ENCODE measurements around the gene CDK5RAP1. TPM values are rescaled to one million over a fixed set of nuclear protein-coding genes. Genes with fewer than 3 reads are reported as not detected.
"Not testable (repeated sequence)": the region's sequence is repeated elsewhere in the genome, so short reads cannot be mapped to it uniquely, and the experiment has no call there.

CDK5RAP1 gene
- total and polyA plus RNA-seq, 2 experiments from 2014 or later: 18.3 to 24.9 TPM

DNA sequence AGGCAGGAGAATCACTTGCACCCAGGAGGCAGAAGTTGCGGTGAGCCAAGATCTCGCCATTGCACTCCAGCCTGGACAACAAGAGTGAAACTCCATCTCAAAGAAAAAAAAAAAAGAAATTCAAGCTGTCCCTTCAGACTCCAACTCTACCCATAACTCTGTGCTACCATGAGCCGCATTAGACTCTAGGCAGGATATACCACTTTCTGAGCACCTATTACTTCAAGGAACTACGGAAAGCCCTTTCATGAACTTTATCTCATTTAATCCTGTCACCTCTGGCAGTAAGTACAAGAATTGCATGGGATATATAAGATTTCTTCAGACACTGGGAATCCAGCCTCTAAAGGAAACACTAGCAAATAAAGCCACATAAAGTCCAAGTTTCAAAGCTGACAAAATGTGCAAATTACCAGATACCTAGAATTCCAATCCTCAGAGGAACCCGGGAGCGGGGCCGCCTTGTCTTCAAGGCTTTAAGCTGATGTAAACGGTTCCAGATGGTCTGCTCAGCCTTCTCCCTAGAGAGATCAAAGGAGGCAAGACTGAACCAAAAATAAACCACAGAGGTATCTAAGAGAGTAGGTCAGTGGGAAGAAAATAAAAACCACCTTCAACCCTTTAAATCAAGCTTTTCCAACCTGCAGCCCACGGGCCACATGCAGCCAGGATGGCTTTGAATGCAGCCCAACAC is 9.4 kb downstream of the CDK5RAP1 start:
- Histone ChIP-seq H4K20me1 (ENCODE audit: insufficient read depth) (no peaks in the 10 kb centered on the region), H3K27me3 (replicated peaks; ENCODE audit: insufficient read depth) (no peaks in the 10 kb centered on the region), H3K4me3 (0 out of 2 replicates have a peak overlapping the region, but pooled peaks have one; percentile 15), H3K27ac (peak overlapping the region; percentile 43), H3K9ac (no peak overlapping the region), H3K9me3 (ENCODE audit: low read depth) (no peaks in the 10 kb centered on the region), H3K9me2 (ENCODE audit: insufficient read depth) (no peaks in the 10 kb centered on the region), H2AFZ (no peak overlapping the region), H3K4me2 (ENCODE audit: unreplicated experiment) (peak overlapping the region; percentile 50), H3K4me1 (ENCODE audit: insufficient read depth) (peaks cover 14% of the 10 kb centered on the region), H3K79me2 (ENCODE audit: insufficient read depth) (peaks cover 17% of the 10 kb centered on the region), H3F3A (ENCODE audit: insufficient read depth) (peaks cover 20% of the 10 kb centered on the region), H3K36me3 (ENCODE audit: low read depth) (0 out of 2 replicates have a peak, but pooled peaks cover 13% of the 10 kb centered on the region)
- TF ChIP-seq EZH2 (IDR thresholded peaks at IDR 0.05; ENCODE audit: insufficient read depth, poor library complexity, severe bottlenecking): no peak
- TF ChIP-seq EZH2phosphoT487 (IDR thresholded peaks at IDR 0.05; ENCODE audit: insufficient read depth, low read depth): no peak
- in situ Hi-C loops (cut with MboI): no loop called here
- 40 to 41% methylated on average over 9 of the region's 9 CpGs for WGBS, 2 experiments (ENCODE audit: low coverage in 1 of 2, low lambda C conversion rate in 2 of 2, missing lambda C conversion rate in 2 of 2)
- DNase-seq: peak; percentile 89

DNA sequence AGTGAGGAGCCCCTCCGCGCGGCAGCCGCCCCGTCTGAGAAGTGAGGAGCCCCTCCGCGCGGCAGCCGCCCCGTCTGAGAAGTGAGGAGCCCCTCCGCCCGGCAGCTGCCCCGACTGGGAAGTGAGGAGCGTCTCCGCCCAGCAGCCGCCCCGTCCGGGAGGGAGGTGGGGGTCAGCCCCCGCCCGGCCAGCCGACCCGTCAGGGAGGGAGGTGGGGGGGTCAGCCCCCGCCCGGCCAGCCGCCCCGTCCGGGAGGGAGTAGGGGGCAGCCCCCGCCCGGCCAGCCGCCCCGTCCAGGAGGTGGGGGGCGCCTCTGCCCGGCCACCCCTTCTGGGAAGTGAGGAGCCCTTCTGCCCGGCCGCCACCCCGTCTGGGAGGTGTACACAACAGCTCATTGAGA is 12.0 kb downstream of the CDK5RAP1 start:
- 0 out of 2 replicates have a peak, but pooled peaks cover 13% of the 10 kb centered on the region for H3K36me3 ChIP-seq (ENCODE audit: low read depth)
- in situ Hi-C loops (cut with MboI): not testable (repeated sequence)
- WGBS, 2 experiments (ENCODE audit: low coverage in 1 of 2, low lambda C conversion rate in 2 of 2, missing lambda C conversion rate in 2 of 2): 97 to 98% methylated on average over 7 to 36 of the region's 36 CpGs

GRCh38 chr20:33388268-33388667 is 13.1 kb downstream of the CDK5RAP1 start:
- no peaks in the 10 kb centered on the region for H3K9me2 ChIP-seq (ENCODE audit: insufficient read depth)
- H3K27ac ChIP-seq: no peak overlapping the region
- H3F3A ChIP-seq (ENCODE audit: insufficient read depth): peaks cover 19% of the 10 kb centered on the region
- H3K4me1 ChIP-seq (ENCODE audit: insufficient read depth): peaks cover 14% of the 10 kb centered on the region
- no peaks in the 10 kb centered on the region for H3K79me2 ChIP-seq (ENCODE audit: insufficient read depth)
- TF ChIP-seq EZH2 (IDR thresholded peaks at IDR 0.05; ENCODE audit: insufficient read depth, poor library complexity, severe bottlenecking): no peak
- no peak for TF ChIP-seq EZH2phosphoT487 (IDR thresholded peaks at IDR 0.05; ENCODE audit: insufficient read depth, low read depth)
- no peak overlapping the region for H2AFZ ChIP-seq
- H3K36me3 ChIP-seq (ENCODE audit: low read depth): peaks cover 17% of the 10 kb centered on the region; the same call in 1 of the 2 replicates
- no peak for DNase-seq
- no peak overlapping the region for H3K4me3 ChIP-seq
- in situ Hi-C loops (cut with MboI): no loop called here
- no peaks in the 10 kb centered on the region for H4K20me1 ChIP-seq (ENCODE audit: insufficient read depth)
- WGBS, 2 experiments (ENCODE audit: low coverage in 1 of 2, low lambda C conversion rate in 2 of 2, missing lambda C conversion rate in 2 of 2): 87 to 97% methylated on average over 3 of the region's 3 CpGs
- no peaks in the 10 kb centered on the region for H3K9me3 ChIP-seq (ENCODE audit: low read depth)
- H3K4me2 ChIP-seq (ENCODE audit: unreplicated experiment): no peak overlapping the region
- H3K27me3 ChIP-seq (replicated peaks; ENCODE audit: insufficient read depth): no peaks in the 10 kb centered on the region
- H3K9ac ChIP-seq: no peak overlapping the region

More for the DNA sequence above, 12.0 kb downstream of the CDK5RAP1 start:
- Histone ChIP-seq H3F3A (ENCODE audit: insufficient read depth) (peaks cover 20% of the 10 kb centered on the region), H3K4me1 (ENCODE audit: insufficient read depth) (peaks cover 14% of the 10 kb centered on the region)
- H4K20me1 ChIP-seq (ENCODE audit: insufficient read depth); H3K4me3 ChIP-seq; H3K27ac ChIP-seq; H3K9ac ChIP-seq; H3K79me2 ChIP-seq (ENCODE audit: insufficient read depth); H3K9me2 ChIP-seq (ENCODE audit: insufficient read depth); DNase-seq; H3K27me3 ChIP-seq (replicated peaks; ENCODE audit: insufficient read depth); H3K9me3 ChIP-seq (ENCODE audit: low read depth); H2AFZ ChIP-seq; H3K4me2 ChIP-seq (ENCODE audit: unreplicated experiment): not testable (repeated sequence)

DNA sequence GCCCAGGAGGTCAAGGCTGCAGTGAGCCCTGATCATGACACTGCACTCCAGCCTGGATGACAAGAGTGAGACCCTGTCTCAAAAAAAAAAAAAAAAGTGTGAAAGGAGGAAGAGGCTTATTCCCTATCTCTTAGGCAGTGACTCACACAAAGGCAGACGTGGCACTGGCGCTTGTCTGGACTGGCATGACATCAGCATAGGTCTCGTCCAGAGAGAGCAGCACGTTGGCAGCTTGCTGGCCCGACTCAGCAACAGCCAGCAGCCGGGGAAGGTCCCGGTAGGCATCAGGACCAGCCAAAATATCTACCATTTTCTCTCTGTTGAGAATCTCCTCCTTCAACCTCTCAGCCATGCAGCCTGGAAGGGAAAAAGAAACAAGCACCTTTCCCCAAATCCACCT is 14.1 kb downstream of the CDK5RAP1 start:
- in situ Hi-C loops (cut with MboI): no loop called here
- DNase-seq: peak; percentile 85
- H3K27ac ChIP-seq: peak overlapping the region; percentile 36

More for the DNA sequence above, 14.1 kb downstream of the CDK5RAP1 start:
- Histone ChIP-seq H2AFZ (no peak overlapping the region), H3K4me2 (ENCODE audit: unreplicated experiment) (no peak overlapping the region), H3K27me3 (replicated peaks; ENCODE audit: insufficient read depth) (no peaks in the 10 kb centered on the region), H3K79me2 (ENCODE audit: insufficient read depth) (no peaks in the 10 kb centered on the region), H3K9me3 (ENCODE audit: low read depth) (no peaks in the 10 kb centered on the region), H3K9me2 (ENCODE audit: insufficient read depth) (no peaks in the 10 kb centered on the region), H3K9ac (peak overlapping the region; percentile 45; the same call in 1 of the 2 replicates), H3F3A (ENCODE audit: insufficient read depth) (peaks cover 8% of the 10 kb centered on the region; the same call in 1 of the 2 replicates), H3K4me1 (ENCODE audit: insufficient read depth) (peaks cover 9% of the 10 kb centered on the region), H3K36me3 (ENCODE audit: low read depth) (peaks cover 19% of the 10 kb centered on the region; the same call in 1 of the 2 replicates), H4K20me1 (ENCODE audit: insufficient read depth) (no peaks in the 10 kb centered on the region), H3K4me3 (no peak overlapping the region)
- no peak for TF ChIP-seq EZH2 (IDR thresholded peaks at IDR 0.05; ENCODE audit: insufficient read depth, poor library complexity, severe bottlenecking)
- no peak for TF ChIP-seq EZH2phosphoT487 (IDR thresholded peaks at IDR 0.05; ENCODE audit: insufficient read depth, low read depth)
- WGBS, 2 experiments (ENCODE audit: low coverage in 1 of 2, low lambda C conversion rate in 2 of 2, missing lambda C conversion rate in 2 of 2): 32 to 49% methylated on average over 7 of the region's 7 CpGs

Measured in GM23248 (cell line).